Mononuclear cell (primary cell): Measurements from ENCODE around the gene CDX2. TPM values are rescaled to one million over a fixed set of nuclear protein-coding genes. Genes with fewer than 3 reads are reported as not detected.

ENCODE experiments used
- H3K27me3 ChIP-seq: 2 replicates; pipeline ENCODE4 v1.6.0; 2011; ENCODE audit warnings: low read length, control low read depth; ENCODE audit not compliant: insufficient read depth
- H3K4me1 ChIP-seq: 2 replicates; pipeline ENCODE4 v1.5.1; 2011; ENCODE audit warnings: mild to moderate bottlenecking, low read length, control low read depth; ENCODE audit not compliant: insufficient read depth
- H3K4me3 ChIP-seq: 2 replicates; pipeline ENCODE4 v1.5.1; 2011; ENCODE audit warnings: mild to moderate bottlenecking, low read length, moderate library complexity
- H3K9me3 ChIP-seq: 2 replicates; pipeline ENCODE4 v1.5.1; 2011; ENCODE audit warnings: low read depth, mild to moderate bottlenecking, control low read depth, low read length
- total RNA-seq: library from RNA; depleted of rRNA; stranded (reverse); fragments of >200 nt; gene quantifications from one replicate; pipeline ENCODE4 v1.2.3, GENCODE V29; 2012

The CDX2 gene
- total RNA-seq, 1 donor = not detected

DNA sequence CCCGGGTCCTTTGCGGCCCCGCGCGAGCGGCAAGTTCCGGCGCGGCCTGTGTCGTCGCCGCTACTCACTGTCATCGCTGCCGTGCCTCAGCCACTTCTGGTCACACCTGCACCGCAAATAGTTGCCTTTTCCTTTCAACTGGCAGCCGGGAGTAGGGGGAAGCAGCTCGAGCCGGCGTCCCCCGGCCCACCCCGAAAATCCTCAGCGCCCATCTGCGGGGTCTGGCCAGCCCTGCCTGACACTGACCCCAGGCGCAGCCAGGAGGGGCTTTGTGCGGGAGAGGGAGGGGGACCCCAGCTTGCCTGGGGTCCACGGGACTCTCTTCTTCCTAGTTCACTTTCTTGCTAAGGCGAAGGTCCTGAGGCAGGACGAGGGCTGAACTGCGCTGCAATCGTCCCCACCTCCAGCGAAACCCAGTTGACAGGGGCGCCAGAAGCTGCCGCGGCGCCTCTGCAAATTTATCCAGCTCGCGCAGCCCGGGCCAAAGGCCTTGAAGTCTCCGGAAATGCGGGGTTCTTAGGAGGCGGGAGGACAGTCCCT, 47.6 kb downstream of the CDX2 start:
- Histone ChIP-seq H3K4me1 (peaks cover 36% of the 10 kb centered on the region), H3K27me3 (peaks cover 96% of the 10 kb centered on the region), H3K9me3 (no peaks in the 10 kb centered on the region), H3K4me3 (no peak overlapping the region)

GRCh38 chr13:27920677-27921420, 48.3 kb downstream of the CDX2 start:
- Histone ChIP-seq H3K4me3 (no peak overlapping the region), H3K4me1 (peaks cover 36% of the 10 kb centered on the region), H3K9me3 (no peaks in the 10 kb centered on the region), H3K27me3 (peaks cover 94% of the 10 kb centered on the region)

GRCh38 chr13:27919934-27920676, 49.0 kb downstream of the CDX2 start, which contains the start of gene PDX1:
Gene PDX1, plus strand, starts transcription at chr13:27920000. Its CDS starts 139 bp downstream, at chr13:27920139.
- Histone ChIP-seq H3K27me3 (peaks cover 94% of the 10 kb centered on the region), H3K4me3 (no peak within 1 kb of the TSS), H3K9me3 (no peaks in the 10 kb centered on the region), H3K4me1 (peaks cover 36% of the 10 kb centered on the region)

DNA sequence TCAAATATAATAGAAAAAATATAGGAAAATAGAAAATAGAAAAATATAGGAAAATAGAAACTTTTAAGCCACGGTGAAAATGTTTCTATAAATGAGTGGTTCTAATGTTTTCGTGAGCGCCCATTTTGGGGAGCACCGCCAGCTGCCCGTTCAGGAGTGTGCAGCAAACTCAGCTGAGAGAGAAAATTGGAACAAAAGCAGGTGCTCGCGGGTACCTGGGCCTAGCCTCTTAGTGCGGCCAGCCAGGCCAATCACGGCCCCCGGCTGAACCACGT, 49.5 kb downstream of the CDX2 start:
- no peaks in the 10 kb centered on the region for H3K9me3 ChIP-seq
- peaks cover 92% of the 10 kb centered on the region for H3K27me3 ChIP-seq
- H3K4me1 ChIP-seq = peaks cover 36% of the 10 kb centered on the region
- no peak overlapping the region for H3K4me3 ChIP-seq

GRCh38 chr13:27918918-27919658, 50.0 kb downstream of the CDX2 start:
- Histone ChIP-seq H3K27me3 (peaks cover 94% of the 10 kb centered on the region), H3K9me3 (no peaks in the 10 kb centered on the region), H3K4me1 (peaks cover 36% of the 10 kb centered on the region), H3K4me3 (no peak overlapping the region)

DNA sequence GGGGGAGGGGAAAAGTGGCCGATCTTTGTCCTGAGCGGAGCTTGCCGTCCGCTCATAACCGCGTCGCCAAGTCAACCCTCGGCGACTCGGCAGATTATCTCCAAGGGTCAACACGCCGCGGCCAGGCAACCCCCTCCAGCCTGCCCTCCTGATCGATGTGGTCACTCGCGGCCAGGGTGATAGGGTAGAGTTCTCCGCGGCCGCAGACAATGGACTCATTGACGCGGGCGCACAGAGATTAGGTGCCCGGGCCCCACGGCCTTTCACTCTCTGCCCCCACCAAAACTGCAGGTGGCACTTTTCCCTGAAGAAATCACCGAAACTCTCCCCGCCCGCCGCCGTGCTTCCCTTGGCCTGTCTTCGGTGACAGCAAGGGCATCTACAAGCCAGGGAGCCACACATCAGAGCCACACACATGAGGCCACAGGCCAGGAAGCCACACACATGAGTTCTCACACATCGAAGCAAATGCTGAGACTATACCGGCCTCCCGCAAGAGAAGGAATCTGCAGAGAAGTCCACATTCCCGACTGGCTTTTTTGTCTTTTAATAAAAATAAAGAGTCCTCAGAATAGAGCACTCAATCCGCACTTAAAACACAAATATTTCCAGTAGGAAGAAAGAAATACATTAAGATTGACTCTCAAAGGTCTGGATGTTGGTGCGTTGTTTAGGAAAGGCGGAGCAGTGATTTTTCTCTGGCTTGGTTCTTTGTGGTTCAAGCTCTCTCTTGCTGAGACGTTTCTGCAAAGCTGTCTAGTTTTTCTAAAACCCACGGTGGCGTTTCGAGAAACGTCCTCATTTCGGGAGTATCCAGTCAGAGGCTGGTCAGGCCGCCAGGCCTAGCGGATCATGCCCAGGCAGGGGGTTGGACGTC, 50.8 kb downstream of the CDX2 start:
- H3K4me3 ChIP-seq = no peak overlapping the region
- H3K4me1 ChIP-seq = peaks cover 36% of the 10 kb centered on the region
- H3K9me3 ChIP-seq = no peaks in the 10 kb centered on the region
- peaks cover 93% of the 10 kb centered on the region for H3K27me3 ChIP-seq

DNA sequence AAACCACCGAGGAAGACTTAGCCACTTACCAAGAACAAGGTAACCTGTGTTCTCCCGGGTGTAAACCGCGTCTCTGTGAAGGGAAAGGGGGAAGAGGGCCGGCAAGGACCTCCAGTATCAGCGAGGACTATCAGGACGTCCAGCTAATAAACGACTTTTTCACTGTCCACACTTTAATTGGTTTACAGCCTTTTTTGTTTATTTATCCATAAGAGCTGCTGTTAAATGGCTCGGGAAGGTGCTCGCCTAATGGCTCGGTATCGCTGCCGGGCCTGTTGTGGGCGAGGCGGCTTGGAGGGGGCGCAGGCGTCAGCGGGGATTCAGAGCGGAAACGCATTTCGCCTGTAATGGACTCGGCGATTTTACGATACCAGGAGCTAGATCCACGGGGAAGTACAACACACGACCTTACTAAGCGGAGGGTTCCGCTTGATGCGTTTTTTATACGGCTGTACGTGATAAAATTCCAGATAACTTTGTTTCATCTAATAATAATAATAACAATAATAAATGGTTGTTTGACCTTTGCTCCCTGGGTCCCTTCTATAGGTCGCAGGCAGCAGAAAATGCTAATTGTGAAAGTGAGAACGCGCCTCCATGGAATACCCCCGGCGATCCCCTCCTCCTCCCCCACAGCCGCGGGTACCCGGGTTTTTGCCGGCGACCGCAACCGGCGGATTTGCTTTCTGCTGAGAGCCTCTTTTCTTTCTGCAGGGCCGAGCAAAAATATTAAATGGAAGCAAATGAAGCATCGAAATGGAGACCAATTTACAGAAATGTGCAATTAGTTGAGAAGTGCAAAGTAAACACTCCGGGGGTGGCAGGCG, 51.8 kb downstream of the CDX2 start:
- Histone ChIP-seq H3K4me3 (no peak overlapping the region), H3K27me3 (peaks cover 88% of the 10 kb centered on the region), H3K9me3 (no peaks in the 10 kb centered on the region), H3K4me1 (peaks cover 36% of the 10 kb centered on the region)

DNA sequence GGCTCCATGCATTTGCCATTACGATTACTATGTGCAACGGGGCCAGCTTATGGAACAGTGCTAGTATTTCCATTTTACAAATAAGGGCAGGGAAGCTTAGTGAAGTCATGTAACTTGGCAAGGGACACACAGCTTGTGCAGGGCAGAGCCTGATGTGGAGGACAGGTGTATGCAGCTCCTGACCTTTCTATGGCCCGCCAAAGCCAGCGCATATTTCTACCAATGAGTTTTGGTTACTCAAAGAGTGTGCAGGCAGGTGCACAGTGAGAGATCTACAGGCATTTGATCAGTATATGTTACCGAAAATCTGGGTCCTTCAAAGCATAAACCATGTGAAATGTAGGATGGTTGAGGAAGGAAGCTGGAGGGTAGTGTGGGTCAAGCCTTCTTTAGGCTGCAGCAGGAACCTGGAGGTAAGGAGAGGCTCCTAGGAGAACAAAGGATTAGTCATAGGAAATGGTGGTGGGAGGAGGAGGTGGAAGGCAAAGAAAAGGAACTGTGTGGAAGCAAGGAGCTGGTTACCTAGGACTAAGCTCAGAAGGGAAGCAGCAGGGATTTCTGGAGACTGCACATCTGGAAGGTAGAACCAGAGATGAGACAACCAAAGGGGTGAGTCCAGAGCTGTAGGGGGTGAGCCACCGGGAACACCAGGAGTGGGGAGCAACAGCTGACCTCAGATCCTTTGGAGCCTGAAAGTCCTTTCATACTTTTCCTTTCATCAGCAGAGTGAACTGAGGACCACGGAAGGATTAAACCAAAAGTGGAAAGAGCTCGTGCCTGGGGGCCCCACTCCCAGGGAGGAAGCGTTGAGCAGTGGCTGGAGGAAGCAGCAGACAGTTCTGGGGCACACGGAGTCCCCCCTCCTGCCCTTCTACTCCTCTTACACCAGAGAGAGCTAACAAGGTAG, 53.6 kb downstream of the CDX2 start:
- Histone ChIP-seq H3K4me1 (peaks cover 22% of the 10 kb centered on the region), H3K27me3 (peaks cover 82% of the 10 kb centered on the region), H3K9me3 (no peaks in the 10 kb centered on the region), H3K4me3 (no peak overlapping the region)

GRCh38 chr13:27913160-27913559, 56.0 kb downstream of the CDX2 start:
- Histone ChIP-seq H3K9me3 (no peaks in the 10 kb centered on the region), H3K4me3 (no peak overlapping the region), H3K27me3 (peaks cover 74% of the 10 kb centered on the region), H3K4me1 (peaks cover 10% of the 10 kb centered on the region)

DNA sequence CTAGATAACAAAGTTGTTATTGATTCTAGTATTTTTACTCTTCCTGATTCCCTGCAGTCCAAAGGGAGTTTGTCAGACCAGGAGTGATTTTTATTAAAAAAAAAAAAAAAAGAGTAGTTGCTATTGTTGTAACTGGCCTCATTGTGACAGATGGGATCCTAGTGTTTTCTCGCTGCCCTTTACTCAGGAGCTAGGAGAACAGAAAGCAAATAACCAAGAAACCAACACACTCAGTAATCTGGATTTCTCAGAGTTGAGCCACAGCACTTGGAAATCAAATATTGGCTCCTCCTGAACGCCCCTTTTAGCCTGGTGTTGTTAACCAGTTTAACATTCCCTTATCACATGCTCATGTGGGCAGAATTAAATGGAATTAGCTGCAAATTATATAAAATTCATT, 57.6 kb downstream of the CDX2 start:
- Histone ChIP-seq H3K9me3 (no peaks in the 10 kb centered on the region), H3K4me3 (no peak overlapping the region), H3K27me3 (peaks cover 66% of the 10 kb centered on the region), H3K4me1 (no peaks in the 10 kb centered on the region)
